HG02885 (cell line): ENCODE results near the gene CGN.
"Not testable (repeated sequence)": the region's sequence is repeated elsewhere in the genome, so short reads cannot be mapped to it uniquely, and the experiment has no call there.

Experiments
- ATAC-seq: cut with Tn5 transposase; IDR thresholded peaks from one replicate; pipeline ENCODE4 v1.9.1; 2021; ENCODE audit warnings: mild to moderate bottlenecking; ENCODE audit not compliant: unreplicated experiment, poor library complexity

CGN gene

DNA sequence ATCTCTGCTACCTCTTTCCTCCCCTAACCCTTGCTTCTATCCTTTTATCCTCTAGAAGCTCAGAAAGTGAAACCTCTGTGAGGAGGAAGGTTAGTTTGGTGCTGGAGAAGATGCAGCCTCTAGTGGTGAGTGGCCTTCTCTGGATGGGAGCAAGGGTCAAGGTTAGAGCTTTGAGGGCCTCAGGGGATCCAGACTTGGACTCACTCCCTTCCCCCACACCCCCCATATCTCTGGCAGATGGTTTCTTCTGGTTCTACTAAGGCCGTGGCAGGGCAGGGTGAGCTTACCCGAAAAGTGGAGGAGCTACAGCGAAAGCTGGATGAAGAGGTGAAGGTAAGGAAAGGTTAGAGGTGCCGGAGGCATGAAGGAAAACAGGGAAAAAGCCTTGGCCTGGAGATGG is 9.2 kb downstream of the CGN start:
- ATAC-seq, result no peak

DNA sequence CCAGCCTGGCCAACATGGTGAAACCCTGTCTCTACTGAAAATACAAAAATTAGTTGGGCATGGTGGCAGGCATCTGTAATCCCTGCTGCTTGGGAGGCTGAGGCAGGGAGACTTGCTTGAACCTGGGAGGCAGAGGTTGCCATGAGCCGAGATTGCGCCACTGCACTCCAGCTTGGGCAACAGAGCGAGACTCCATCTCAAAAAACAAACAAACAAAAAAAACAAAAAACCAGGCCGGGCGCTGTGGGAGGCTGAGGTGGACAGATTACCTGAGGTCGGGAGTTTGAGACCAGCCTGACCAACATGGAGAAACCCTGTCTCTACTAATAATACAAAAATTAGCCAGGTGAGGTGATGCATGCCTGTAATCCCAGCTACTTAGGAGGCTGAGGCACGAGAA is 11.2 kb downstream of the CGN start:
- not testable (repeated sequence) for ATAC-seq

DNA sequence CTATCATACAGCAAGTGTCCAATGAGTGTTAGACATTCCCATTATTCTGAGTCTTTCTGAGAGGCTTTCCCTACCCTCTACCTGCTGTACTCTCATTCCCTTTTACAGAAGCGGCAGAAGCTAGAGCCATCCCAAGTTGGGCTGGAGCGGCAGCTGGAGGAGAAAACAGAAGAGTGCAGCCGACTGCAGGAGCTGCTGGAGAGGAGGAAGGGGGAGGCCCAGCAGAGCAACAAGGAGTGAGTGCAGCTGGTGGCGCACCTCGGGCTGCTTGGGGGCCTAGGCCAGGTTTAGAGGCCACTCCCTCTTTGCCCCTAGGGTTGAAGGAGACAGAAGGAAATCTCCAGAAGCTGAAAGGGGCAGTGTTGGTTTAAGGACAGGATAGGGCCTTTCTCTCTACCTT is 12.1 kb downstream of the CGN start:
- ATAC-seq, result no peak

DNA sequence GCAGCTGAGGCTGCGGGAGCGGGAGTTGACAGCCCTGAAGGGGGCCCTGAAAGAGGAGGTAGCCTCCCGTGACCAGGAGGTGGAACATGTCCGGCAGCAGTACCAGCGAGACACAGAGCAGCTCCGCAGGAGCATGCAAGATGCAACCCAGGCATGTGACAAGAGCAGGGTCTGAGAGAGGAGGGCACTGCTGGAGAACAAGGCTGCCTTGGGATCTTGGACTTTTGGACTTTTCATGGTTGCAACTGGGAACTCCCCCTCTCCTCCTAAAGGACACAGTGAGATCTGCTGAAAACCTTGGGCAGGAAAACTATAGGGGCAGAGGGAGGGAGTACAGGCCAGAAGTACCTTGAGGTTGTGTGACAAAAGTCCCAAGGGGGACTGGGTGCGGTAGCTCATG is 13.5 kb downstream of the CGN start:
- ATAC-seq, result no peak

DNA sequence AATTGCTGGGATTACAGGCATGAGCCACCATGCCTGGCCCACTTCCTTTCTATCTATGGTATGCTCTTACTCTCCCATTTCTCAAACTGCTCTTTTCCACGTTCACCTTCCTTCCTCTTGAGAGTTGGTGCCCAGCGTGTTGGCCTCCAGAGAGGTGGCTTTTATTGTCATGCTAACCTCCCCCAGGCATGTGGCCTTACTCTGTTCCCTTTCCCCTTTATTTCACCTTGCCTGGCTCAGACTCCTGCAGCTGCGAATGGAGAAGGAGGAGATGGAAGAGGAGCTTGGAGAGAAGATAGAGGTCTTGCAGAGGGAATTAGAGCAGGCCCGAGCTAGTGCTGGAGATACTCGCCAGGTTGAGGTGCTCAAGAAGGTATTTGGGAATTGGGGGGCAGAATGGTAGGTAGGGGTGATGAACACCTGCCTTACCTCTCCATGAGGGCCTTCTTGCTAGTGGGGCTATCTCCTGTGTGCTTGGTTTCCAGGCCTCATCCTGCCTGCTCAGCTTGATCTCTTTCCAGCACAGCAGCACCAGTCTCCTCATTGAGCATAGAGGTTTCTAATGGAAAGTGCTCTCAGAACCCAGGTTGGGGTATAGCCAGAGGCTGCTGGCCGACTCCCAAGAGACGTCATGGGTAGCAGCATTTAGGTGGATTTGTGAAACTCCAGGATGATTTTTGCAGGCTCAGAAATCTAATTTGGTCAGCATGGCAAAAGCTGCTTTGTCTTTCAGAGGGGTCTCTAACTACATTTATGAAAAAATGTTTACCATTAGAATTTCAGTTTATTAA is 15.7 kb downstream of the CGN start:
- ATAC-seq, result no peak

DNA sequence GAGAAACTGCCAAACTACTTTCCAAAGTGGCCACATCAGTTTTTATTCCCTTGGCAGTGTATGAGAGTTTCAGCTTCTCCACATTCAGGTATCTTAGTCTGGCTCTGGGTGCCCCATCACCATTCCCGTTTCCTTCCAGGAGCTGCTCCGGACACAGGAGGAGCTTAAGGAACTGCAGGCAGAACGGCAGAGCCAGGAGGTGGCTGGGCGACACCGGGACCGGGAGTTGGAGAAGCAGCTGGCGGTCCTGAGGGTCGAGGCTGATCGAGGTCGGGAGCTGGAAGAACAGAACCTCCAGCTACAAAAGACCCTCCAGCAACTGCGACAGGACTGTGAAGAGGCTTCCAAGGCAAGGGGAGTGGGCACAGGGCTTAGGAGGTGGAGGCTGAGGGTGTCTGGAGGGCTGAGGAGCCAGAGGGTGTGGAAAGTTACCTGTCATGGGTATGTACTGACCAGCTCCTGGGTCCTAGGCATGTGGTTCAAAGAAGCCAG is 18.1 kb downstream of the CGN start:
- no peak for ATAC-seq

DNA sequence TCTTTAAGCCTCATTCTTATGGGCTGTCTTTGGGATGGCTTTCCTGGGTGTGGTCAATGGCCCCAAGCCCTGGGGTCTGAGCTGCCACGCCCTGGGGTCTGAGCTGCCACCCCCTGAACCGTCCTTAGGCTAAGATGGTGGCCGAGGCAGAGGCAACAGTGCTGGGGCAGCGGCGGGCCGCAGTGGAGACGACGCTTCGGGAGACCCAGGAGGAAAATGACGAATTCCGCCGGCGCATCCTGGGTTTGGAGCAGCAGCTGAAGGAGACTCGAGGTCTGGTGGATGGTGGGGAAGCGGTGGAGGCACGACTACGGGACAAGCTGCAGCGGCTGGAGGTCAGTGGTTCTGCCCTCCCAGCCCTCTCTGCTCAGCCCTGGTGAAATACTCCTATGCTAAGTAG is 18.6 kb downstream of the CGN start:
- ATAC-seq, result no peak

DNA sequence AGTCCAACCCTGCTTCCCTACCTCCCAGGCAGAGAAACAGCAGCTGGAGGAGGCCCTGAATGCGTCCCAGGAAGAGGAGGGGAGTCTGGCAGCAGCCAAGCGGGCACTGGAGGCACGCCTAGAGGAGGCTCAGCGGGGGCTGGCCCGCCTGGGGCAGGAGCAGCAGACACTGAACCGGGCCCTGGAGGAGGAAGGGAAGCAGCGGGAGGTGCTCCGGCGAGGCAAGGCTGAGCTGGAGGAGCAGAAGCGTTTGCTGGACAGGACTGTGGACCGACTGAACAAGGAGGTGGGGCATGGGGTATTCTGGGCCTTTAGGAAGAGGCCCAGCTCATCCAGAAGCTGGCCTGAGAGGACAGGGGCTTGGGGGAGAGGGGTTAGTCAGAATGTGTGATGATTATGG is 19.3 kb downstream of the CGN start:
- no peak for ATAC-seq

DNA sequence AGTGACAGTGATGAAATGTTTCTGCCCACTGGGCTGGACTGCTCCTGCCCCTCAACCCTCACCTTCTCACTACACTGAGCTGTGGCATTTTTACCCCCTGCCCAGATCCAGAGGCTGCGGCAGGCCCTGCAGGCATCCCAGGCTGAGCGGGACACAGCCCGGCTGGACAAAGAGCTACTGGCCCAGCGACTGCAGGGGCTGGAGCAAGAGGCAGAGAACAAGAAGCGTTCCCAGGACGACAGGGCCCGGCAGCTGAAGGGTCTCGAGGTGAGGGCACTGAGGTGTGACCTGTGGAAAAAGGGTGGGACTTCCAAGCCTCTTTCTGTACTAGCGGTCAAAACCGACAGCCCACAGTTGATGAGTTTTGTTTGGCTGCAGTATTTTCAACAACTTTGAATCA is 22.7 kb downstream of the CGN start:
- no peak for ATAC-seq

DNA sequence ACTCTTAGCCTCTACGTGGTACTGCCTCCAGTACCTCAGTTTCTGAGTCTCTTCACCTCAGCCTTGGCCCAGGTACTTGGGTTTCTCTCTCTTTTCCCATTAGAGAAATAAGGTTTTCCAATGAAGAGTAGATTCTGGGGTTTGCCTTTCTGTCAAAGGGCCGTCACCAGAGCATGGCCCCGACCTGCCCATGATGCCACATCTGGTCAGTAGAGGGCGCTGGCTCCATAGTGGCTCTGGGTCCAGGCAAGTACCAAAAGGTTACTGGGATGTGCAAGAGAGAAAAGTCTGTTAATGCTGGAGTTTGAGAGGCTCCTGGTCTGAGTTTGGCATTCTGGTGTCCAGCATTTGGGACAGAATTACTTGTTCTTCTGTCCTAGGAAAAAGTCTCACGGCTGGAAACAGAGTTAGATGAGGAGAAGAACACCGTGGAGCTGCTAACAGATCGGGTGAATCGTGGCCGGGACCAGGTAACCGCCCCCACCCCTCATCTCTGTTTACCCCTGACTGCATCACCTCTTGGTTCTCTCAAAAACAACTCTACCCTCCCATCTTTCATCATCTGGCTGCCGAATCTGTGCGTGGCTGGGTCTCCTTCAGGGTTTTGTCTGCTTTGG is 23.6 kb downstream of the CGN start:
- ATAC-seq, result peak; percentile 46

DNA sequence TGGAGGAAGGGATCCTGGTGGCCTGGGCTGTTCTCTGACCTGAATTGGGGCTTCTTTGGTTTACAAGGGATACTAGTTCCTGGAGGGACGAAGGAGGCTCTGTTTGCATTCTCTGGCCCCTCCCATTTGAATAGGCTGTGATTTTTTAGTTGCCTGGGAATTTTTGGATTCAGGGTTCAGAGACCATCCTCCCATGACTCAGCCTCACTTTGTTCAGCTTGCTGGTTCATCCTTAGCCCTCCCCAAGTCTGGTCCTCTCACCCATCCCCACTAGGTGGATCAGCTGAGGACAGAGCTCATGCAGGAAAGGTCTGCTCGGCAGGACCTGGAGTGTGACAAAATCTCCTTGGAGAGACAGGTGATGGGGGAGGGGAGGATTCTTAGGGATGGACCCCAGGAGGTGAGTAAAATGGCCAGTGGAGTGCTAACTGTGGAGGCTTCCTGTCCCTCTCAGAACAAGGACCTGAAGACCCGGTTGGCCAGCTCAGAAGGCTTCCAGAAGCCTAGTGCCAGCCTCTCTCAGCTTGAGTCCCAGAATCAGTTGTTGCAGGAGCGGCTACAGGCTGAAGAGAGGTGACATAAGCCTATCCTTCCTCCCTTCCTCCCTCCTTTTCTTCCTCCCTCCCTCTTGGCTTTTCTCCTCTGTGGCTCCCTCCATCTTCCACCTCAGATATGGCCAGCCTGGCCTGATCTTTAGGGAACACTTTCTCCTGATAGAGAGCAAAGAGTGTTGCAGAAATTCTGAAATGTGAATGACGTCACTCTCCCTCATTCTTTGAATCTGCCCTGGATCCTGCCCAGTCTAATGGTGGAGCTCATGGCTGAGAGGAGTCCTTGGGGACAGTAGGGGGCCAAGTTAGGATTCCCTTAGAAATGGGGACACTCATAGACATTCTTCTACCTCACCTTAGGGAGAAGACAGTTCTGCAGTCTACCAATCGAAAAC is 24.4 kb downstream of the CGN start:
- ATAC-seq, result no peak

DNA sequence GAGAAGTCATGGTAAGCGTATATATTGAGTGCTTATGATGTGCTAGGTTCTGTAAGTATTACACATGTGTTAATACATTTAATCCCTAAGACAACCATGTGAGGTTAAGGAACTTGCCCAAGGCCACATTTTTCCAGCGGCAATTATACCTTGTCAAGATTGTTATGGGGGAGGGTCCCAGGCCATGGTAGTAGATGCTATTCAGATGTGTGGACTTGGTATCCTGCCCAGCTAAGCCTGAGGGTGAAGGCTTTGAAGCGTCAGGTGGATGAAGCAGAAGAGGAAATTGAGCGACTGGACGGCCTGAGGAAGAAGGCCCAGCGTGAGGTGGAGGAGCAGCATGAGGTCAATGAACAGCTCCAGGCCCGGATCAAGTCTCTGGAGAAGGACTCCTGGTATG is 25.3 kb downstream of the CGN start:
- ATAC-seq, result no peak

DNA sequence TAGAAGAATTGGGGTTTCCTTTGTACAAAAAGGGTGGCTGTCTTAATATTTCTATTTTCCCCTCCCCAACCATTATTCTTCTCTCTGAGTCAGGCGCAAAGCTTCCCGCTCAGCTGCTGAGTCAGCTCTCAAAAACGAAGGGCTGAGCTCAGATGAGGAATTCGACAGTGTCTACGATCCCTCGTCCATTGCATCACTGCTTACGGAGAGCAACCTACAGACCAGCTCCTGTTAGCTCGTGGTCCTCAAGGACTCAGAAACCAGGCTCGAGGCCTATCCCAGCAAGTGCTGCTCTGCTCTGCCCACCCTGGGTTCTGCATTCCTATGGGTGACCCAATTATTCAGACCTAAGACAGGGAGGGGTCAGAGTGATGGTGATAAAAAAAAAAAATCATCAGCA is 25.9 kb downstream of the CGN start:
- ATAC-seq, result no peak

DNA sequence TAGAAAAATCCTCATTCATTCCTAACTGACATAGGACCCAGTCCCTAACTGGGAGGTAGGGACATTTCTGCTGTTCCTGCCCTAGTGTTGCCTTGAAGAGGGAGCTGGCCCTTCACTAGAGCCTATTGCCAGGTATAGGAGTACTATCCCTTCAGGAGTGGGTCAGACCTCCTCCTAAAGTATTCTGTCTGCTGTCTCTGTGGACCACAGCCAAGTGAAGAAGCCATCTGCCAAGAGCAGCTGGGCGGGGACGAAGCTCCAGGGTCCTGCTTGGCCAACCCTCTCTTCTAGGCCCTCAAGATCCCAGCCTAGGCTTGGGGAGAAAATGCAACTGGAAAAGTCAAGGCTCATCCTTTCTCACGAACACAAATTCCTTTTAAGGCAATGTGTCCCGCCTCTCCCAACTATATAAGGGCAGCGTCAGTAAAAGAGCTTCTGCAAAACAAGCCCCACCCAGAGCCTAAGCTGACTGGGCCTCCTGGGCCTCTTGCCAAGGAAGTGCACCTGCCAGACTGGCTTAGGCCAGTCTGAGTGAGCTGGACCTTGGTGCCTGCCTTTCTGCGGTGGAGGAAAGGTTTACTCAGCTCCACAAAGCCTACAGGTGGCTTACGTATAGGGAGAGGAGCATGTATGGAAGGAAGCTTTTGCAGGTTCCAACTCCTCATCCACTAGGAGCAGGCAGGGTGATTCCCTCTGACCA is 28.3 kb downstream of the CGN start:
- ATAC-seq, result peak; percentile 47

DNA sequence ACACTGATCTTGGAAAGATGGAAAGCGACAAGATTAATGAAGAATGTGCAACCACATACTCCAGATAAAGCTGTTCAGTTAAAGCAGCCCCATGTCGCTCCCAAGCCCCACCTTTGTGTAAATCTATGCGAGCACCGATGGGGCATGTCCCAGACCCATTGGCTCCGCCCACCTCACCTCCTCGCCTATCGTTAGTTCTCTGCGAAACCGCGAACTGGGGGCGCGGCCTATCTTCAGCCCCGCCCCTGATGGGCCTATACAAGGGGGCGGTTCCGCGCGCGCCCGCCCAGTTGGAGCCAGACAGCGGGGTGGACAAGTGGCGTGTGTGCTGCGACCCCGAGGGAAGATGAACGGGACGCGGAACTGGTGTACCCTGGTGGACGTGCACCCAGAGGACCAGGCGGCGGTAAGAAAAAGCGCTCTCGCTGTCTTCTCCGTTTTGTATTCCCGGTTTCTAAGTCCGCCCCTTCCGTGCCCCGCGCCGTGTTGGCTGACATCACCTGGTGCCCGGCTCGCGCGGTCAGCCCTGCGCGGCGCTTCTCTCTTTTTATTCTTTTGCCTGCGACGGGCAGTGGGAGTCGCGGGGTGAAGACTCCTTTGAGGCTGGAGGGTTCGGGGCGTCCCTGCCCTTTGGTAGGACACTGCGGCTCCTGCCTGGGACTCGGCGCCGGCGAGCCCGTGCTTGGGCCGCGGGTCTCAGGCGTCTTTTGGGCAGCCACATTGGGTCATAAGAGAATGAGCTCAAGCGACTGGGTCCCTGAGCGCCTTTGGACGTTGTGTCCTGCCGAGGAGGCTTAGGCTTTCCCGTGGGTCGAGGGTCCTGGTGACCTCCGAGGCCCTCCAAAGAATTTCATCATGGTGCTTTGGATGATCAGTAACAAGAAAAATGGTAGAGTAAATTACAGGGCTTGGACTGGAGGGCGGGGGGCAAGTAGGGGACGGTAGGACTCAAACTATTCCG is 29.1 kb downstream of the CGN start, which contains the start of gene TUFT1:
Gene TUFT1, plus strand, starts transcription at position 289 of the 961 bp plus-strand sequence. Its CDS starts 58 bp downstream, at position 347.
- ATAC-seq, result peak; percentile 94

DNA sequence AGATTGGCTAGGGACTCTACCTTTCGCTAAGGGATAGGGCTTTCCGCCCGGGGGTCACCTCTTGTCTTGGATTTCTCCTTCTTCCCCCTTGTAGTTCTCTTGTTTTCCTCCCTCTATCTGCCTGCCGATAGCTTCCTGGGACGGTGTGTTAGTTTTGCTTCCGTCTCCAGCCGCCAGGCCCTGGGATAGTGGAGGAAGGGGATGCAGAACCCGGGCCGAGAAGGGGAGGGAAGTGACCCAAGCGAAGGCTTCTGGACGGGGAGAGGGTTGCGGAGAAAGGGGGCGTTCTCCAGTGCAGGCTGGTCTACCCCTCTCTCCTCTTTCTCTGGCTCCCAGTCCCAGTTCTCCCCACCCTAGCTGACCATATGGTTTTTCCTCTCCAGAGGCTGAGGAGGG is 29.8 kb downstream of the CGN start:
- ATAC-seq, result no peak

DNA sequence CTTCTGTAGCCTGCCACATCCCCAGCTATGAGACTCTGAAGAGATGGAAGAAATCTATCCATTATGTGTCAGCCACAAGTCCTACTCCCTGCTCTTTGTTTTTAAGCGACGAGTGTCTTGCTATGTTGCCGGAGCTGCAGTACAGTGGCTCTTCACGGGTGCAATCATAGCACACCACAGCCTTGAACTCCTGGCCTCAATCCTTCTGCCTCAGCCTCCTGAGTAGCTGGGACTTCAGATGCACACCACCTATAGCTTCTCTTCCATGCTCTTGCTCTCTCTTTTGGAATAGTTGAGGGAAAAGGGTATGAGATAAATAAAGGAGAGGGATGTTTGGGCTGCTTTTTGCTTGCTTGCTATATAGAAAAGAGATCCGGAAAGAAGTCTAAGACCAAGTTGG is 30.6 kb downstream of the CGN start:
- ATAC-seq, result no peak

DNA sequence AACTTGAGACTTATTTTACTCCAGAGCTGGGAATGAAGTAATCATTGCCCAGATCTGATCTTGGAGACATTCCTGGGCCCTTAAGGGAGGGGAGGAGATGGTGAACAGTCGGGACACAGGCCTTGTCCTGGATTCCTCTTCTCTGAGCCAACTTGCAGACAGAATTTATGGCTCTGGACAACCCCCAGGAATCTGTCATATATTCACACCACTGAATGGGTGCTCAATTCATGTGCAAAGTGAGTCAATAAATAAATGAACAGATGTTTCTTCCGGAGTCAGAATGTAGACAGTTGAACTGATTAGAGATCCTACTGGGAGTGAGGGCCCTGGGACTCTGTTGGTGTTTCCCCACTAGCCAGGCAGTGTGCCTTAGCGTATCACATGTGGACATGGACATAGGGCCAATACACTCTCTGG is 31.5 kb downstream of the CGN start:
- ATAC-seq, result no peak

DNA sequence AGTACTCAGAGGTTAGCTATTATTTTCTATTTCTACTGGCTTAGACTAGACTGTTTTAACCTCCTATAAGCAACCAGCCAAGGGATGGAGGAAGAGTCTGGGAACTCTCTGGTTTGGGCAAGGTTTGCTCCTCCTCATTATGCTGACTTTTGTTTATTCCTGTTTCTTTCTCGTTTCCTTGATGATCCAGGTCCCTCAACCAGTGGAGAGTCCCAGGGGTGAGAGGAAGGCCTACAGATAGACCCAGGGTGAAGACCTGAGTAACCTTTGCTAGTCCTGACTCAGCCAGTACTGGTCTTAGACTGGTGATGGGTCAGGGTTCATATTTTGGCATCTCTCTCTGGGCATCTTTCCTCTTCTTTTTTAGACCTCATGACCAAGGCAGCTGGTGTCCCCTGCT is 34.4 kb downstream of the CGN start:
- no peak for ATAC-seq
